Glomerular visceral epithelial cell (primary cell): ENCODE measurements around the gene KLF16.
A peak's percentile ranks its signal among the peaks of the same experiment; 100 is the strongest.

Experiments
- DNase-seq: peaks from one replicate; pipeline ENCODE4 v3.0.0-alpha.2; 2016; ENCODE audit errors: extremely low spot score

KLF16 gene

DNA sequence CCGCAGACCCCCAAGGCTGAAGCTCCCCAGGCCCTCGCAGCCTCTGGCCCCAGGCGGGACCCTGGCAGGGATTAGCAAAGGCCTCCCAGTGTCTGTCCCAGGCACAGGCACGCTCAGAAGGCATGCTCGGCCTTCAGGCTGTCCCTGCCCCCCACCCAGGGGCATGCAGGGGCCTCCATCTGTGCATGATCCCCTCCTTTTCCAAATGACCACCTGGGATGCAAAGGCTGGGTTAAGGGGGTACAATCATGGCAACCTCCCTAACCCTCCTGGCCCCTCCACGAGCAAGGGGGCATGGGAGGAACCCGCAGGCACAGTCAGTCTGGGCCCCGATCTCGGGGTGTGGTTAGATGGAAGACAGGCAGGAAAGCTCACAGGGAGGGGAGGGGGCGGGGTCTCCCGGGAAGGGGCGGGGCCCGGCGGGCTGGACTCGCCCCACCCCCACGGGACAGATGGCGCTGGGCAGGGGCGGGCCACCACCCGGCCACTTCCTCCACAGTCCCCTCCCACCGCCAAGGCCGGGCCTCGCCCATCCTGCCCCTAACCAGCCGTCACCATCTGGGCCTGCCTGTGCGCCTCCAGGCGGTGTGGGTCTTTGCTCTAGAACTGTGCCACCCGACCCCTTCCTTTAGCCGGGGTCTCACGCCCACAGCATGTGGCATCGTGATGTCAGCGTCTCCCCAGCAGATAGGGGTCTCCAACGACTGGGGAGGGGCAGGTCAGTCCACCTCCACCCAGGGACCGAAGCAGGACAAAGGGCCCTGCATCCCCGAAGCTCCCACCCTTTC lies 8.1 kb downstream of the KLF16 start:
- peak; percentile 55 for DNase-seq

GRCh38 chr19:1854542-1855039 lies 8.8 kb downstream of the KLF16 start:
- DNase-seq: no peak

DNA sequence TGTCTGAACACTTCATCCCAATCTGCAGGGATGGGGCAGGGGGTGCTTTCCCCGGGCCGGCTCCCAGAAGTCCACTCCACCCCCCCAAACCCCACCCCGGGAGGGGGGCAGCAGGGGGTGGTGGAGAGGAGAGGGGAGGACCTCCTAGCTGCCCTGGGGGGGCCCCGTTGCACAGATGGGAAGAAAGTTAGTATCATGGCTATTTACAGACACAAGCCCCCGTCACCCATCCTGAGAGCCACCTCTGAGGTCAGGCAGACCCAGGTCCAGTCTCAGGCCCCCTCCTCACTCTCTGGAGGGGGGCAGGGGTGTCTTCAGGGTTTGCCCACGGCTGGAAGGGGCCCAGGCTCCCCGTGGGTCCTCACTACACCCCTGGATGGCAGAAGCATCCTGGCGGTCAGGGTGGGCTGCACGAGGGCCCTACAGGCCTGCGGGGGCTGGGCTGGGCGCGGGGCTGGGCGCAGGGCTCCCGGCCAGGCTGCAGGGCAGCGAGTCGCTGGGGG lies 9.3 kb downstream of the KLF16 start:
- no peak for DNase-seq

GRCh38 chr19:1853295-1854038 lies 9.9 kb downstream of the KLF16 start:
- DNase-seq: peak; percentile 85

- no peak for DNase-seq
These were observed 10.7 kb downstream of the KLF16 start for GRCh38 chr19:1852581-1853128.

DNA sequence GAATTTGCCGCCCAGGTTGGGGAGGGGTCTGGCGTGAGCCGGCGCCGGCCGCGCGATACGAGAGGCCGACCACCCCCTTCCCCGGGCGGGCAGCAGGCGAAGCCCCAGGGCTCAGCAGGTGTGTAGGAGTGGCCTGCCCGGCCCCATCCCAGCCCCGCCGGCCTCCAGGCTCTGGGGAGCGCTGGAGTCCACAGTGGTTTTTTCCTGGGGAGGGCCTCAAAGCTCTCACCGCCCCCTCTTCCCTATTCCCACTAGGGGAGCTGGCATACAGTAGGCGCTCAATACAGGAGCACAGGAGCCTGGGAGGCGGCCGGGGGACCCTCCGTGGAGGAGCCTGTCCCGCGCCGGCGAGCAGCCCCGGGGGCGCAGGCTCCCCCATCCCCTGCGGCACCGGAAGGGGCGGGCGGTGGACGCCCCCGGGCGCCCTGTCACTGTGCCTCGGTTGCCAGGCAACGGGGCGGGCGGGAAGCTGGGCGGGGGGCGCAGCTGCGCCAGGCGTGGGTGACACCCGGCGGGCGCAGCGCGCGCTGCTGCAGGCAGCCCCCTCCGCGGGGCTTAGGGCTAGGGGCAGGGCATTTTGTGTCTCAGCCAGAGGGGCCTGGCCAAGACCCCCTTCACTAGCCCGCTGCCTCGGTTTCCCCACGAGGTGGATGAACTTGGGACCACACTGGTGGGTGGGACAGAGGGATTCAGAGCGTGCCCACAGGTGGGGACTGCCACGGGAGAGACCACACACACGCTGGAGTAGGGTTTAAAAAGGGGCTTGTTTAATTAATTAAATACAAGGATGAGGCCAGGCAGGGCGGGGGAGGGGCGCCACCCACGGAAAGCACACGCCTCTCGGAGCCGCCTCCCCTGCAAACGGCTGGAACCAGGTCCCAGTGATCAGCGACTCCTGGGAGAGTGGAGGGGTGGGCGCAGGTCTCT lies 11.5 kb downstream of the KLF16 start:
- DNase-seq: no peak

GRCh38 chr19:1850809-1851653 lies 12.3 kb downstream of the KLF16 start:
- DNase-seq: no peak

- DNase-seq: no peak
These were observed 13.4 kb downstream of the KLF16 start for GRCh38 chr19:1849886-1850398.

GRCh38 chr19:1849132-1849474 lies 14.3 kb downstream of the KLF16 start:
- DNase-seq: no peak

- DNase-seq: peak; percentile 97
These were observed 14.8 kb downstream of the KLF16 start, which contains the start of gene REXO1 for GRCh38 chr19:1848399-1849131. REXO1 (minus strand) TSS chr19:1848483; CDS start chr19:1848358, 125 bp downstream.

DNA sequence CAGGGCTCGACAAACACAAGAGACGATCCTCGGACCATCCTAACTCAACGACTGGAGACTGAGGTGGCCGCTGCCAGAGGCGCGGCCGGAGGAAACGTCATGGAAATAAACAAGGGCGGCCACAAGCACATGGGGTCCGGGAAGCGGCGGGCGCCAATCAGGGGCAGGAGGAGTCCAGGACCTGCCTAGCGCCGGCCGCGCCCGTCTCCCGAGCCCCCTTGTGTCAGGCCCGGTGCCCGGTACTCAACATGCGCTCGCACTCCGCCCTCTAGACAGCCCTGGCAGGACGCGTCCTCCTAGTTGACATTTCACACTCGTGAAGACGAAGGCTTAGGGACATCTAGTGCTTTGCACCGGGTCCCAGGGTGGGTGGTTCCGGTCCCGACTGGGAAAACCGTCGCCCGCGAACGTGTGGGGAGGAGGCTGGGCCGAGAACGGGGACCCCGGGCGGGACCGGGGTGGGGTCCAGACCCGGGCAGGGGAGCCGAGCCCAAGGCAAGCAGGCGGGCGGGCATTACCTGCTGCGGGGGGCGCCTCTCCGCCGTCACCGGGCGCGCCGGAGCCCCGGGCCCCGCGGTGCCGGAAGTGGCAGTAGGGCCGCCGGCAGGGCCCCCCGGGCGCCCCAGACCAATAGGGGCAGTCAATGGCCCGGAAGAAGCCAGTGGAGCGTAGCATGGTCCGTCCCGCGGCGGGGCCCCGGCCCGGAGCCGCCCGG lies 15.5 kb downstream of the KLF16 start:
- peak; percentile 42 for DNase-seq

DNA sequence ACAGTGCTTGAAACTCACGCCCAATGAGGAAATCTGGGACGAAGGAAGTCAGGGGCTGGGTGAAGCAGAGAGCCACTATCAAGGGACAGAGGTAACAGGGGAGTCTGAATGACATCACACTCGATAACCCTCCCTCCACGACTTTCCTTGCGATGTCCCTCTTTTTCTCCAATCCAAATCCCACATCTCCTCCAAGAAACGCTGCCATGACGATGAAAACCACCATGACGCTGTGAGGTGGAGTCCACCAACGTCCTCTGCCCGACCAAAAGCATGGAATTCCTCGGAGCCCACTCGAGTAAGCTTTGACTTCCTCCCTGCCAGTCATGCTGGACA lies 16.1 kb downstream of the KLF16 start:
- DNase-seq: no peak

DNA sequence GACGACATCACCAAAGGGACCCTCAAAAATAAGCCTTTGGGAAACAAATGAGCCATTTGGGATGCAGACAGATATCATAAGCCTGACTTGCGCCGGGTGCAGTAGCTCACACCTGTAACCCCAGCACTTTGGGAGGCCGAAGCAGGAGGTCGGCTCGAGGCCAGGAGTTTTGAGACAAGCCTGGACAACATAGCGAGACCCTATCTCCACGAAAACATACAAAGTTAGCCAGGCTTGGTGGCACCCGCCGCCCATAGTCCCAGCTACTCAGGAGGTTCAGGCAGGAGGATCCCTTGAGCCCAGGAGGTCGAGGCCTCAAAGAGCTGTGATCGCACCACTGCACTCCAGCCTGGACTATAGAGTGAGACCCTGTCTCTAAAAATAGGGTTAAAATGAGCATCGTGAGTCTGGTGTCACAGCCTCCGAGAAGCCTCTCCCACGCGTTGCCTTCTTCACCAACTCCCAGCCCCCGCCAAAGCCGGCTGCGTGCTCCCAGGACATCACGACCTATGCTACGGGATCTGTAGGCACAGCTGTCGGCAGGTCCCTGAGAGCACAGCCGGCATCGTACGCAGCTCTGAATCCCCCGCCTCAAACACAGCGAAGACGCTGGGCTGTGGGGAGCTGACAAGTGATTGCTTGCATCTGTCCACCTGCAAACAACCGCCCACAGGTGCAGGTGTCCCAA lies 16.7 kb downstream of the KLF16 start:
- DNase-seq: no peak

DNA sequence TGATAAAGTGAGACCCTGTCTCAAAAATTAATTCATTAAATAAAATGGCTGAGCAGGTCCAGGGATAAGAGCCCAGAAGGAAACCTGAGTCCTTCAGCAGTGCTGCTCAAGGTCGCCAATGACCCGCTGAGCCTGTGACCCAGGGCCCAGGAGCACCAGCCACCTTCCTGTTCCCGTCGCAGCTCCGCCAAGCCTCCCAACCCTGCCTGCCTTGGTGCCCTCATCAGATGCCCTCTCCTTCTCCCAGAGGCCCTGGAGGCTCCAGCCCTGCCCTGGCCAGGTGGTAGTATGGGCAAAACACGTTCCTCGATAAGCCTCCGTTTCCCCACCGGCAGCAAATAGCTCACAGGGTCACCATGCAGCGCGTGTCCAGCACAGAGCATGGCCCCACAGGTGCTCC lies 17.7 kb downstream of the KLF16 start:
- DNase-seq: no peak

- no peak for DNase-seq
These were observed 18.3 kb downstream of the KLF16 start for GRCh38 chr19:1845125-1845515.

- no peak for DNase-seq
These were observed 18.8 kb downstream of the KLF16 start for GRCh38 chr19:1844513-1845124.

- no peak for DNase-seq
These were observed 19.6 kb downstream of the KLF16 start for GRCh38 chr19:1843646-1844394.
